SU-DHL-6 (cell line): ENCODE data around the gene THBS2.

Experiments used
- EZH2phosphoT487 ChIP-seq: fragments of 200-600 bp; sonication (generic), shearing (Covaris generic); conservative IDR thresholded peaks from 2 replicates; pipeline ENCODE4 v1.6.1; 2018; ENCODE audit warnings: mild to moderate bottlenecking, antibody characterized with exemption, low read length, moderate library complexity, mixed read lengths
- TF ChIP-seq, protein P1 (sequence below): fragments of 200-600 bp; sonication (generic); IDR thresholded peaks from one replicate; pipeline ENCODE4 v1.5.1; 2017; ENCODE audit warnings: antibody characterized with exemption, mild to moderate bottlenecking, low read length, moderate library complexity; ENCODE audit not compliant: insufficient read depth, poor library complexity, severe bottlenecking

DNA sequence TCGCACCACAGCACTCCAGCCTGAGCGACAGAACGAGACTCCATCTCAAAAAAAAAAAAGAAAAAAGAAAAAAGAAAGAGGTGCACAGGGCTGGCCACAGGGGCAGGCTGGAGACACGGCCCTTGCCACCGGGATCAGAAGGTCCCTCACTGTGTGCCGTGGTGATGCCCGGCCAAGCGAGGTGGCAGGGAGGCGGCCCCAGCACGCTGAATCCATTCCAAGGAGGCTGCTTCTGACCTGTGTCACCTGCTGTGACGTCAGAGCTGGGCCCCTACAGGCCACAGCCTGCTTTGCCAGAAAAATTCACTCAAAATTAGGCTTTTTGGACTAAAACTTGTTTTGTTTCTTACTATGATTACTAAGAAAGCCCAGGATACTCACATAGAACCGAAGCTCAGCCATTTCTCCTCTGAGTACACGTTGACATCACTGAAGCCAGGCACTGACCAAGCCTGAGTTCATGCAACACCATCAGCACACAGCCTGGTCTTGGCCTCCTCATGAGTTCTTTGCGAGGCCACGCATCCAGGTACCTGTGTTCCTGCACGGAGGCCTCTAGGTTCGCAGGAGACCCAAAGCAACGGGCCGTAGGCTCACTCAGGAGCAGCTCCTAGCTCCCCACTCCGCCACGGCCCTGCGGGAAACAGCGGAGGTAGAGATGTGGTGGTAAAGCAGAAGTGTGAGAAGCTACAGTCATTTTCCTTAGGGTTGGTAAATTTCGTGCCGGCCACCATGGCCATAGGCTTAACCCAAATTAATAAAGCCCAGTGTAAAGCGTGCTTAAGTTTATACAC, 67.8 kb downstream of the THBS2 start:
- TF ChIP-seq, protein P1, sequence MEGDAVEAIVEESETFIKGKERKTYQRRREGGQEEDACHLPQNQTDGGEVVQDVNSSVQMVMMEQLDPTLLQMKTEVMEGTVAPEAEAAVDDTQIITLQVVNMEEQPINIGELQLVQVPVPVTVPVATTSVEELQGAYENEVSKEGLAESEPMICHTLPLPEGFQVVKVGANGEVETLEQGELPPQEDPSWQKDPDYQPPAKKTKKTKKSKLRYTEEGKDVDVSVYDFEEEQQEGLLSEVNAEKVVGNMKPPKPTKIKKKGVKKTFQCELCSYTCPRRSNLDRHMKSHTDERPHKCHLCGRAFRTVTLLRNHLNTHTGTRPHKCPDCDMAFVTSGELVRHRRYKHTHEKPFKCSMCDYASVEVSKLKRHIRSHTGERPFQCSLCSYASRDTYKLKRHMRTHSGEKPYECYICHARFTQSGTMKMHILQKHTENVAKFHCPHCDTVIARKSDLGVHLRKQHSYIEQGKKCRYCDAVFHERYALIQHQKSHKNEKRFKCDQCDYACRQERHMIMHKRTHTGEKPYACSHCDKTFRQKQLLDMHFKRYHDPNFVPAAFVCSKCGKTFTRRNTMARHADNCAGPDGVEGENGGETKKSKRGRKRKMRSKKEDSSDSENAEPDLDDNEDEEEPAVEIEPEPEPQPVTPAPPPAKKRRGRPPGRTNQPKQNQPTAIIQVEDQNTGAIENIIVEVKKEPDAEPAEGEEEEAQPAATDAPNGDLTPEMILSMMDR = no peak
- no peak for TF ChIP-seq EZH2phosphoT487
